HEK293 (cell line): Measurements from ENCODE around the gene STIM2.

Experiments used
- CTCF ChIA-PET: fragments of 350-600 bp; formaldehyde crosslinking; extraction: SDS; loops from one replicate; lab custom pipeline; 2021; ENCODE audit warnings: antibody characterized with exemption; lab: Yijun Ruan, JAX
- POLR2A ChIA-PET: fragments of 300-600 bp; formaldehyde crosslinking; extraction: SDS; loops from one replicate; lab custom pipeline; 2020; ENCODE audit warnings: antibody characterized with exemption, inconsistent platforms; lab: Yijun Ruan, JAX
- H3K27ac ChIP-seq: fragments of 200-500 bp; sonication (Bioruptor generic); 2 replicates; pipeline ENCODE4 v1.5.1; 2014; ENCODE audit warnings: low read depth, low read length, control low read depth, inconsistent platforms; ENCODE audit errors: extremely low read depth
- H3K36me3 ChIP-seq, 2 experiments: fragments of 200-500 bp in 1 of 2; sonication (Bioruptor generic) in 1 of 2; 1 replicate in 1 of 2; 2 replicates in 1 of 2; pipeline ENCODE4 v1.5.1; 2014 to 2017; ENCODE audit warnings: inconsistent platforms in 2 of 2, low read length in 2 of 2; ENCODE audit not compliant: control insufficient read depth in 2 of 2, insufficient read depth in 1 of 2
- H3K4me1 ChIP-seq: fragments of 200-500 bp; sonication (Bioruptor generic); 2 replicates; pipeline ENCODE4 v1.5.1; 2014; ENCODE audit warnings: mild to moderate bottlenecking, low read length, inconsistent platforms; ENCODE audit not compliant: control insufficient read depth, insufficient read depth
- H3K4me3 ChIP-seq: 2 replicates; pipeline ENCODE4 v1.5.1; 2011; ENCODE audit warnings: low read depth, mild to moderate bottlenecking, control low read depth, low read length, moderate library complexity
- H3K9me3 ChIP-seq: fragments of 200-500 bp; sonication (Bioruptor generic); 2 replicates; pipeline ENCODE4 v1.5.1; 2014; ENCODE audit warnings: low read depth, low read length, inconsistent platforms; ENCODE audit not compliant: control insufficient read depth, insufficient read depth
- GLIS2 ChIP-seq: fragments of 450-650 bp; formaldehyde crosslinking; IDR thresholded peaks from 2 replicates; pipeline ENCODE4 v1.5.1; 2016; ENCODE audit warnings: missing biosample characterization, missing genetic modification characterization
- HIC1 ChIP-seq: fragments of 450-650 bp; formaldehyde crosslinking; IDR thresholded peaks from 2 replicates; pipeline ENCODE4 v1.5.1; 2016; ENCODE audit warnings: missing biosample characterization, missing genetic modification characterization
- HOXC10 ChIP-seq: sonication (generic); formaldehyde crosslinking; IDR thresholded peaks from 2 replicates; pipeline ENCODE4 v1.8.1; 2023; ENCODE audit warnings: mild to moderate bottlenecking, missing genetic modification reagents
- IKZF3 ChIP-seq: fragments of 450-650 bp; IDR thresholded peaks from 2 replicates; pipeline ENCODE4 v1.5.0; 2018; ENCODE audit warnings: missing biosample characterization, mild to moderate bottlenecking, missing genetic modification characterization, moderate library complexity
- KLF10 ChIP-seq: fragments of 450-650 bp; IDR thresholded peaks from 2 replicates; pipeline ENCODE4 v1.5.1; 2018; ENCODE audit warnings: missing biosample characterization, mild to moderate bottlenecking, missing genetic modification characterization
- SALL2 ChIP-seq: fragments of 450-650 bp; formaldehyde crosslinking; IDR thresholded peaks from 2 replicates; pipeline ENCODE4 v1.5.0; 2017; ENCODE audit warnings: missing biosample characterization, mild to moderate bottlenecking, missing genetic modification characterization, borderline replicate concordance
- SCRT1 ChIP-seq: fragments of 450-650 bp; formaldehyde crosslinking; IDR thresholded peaks from 2 replicates; pipeline ENCODE4 v1.5.1; 2016; ENCODE audit warnings: missing biosample characterization, missing genetic modification characterization, borderline replicate concordance
- ZBTB48 ChIP-seq: fragments of 450-650 bp; formaldehyde crosslinking; IDR thresholded peaks from 2 replicates; pipeline ENCODE4 v1.5.1; 2016; ENCODE audit warnings: missing biosample characterization, missing genetic modification characterization
- ZBTB49 ChIP-seq: fragments of 450-650 bp; formaldehyde crosslinking; IDR thresholded peaks from 2 replicates; pipeline ENCODE4 v1.5.1; 2016; ENCODE audit warnings: missing biosample characterization, missing genetic modification characterization, low read depth
- ZFP41 ChIP-seq: fragments of 450-650 bp; formaldehyde crosslinking; IDR thresholded peaks from 2 replicates; pipeline ENCODE4 v1.5.1; 2016; ENCODE audit warnings: missing biosample characterization, missing genetic modification characterization, borderline replicate concordance
- ZNF10 ChIP-seq: fragments of 450-650 bp; formaldehyde crosslinking; IDR thresholded peaks from 2 replicates; pipeline ENCODE4 v1.5.1; 2017; ENCODE audit warnings: missing biosample characterization, missing genetic modification characterization
- ZNF155 ChIP-seq: fragments of 450-650 bp; formaldehyde crosslinking; IDR thresholded peaks from 2 replicates; pipeline ENCODE4 v1.5.1; 2016; ENCODE audit warnings: missing biosample characterization, missing genetic modification characterization
- ZNF175 ChIP-seq: fragments of 450-650 bp; formaldehyde crosslinking; IDR thresholded peaks from 2 replicates; pipeline ENCODE4 v1.5.1; 2016; ENCODE audit warnings: missing biosample characterization, missing genetic modification characterization
- ZNF266 ChIP-seq: fragments of 450-650 bp; formaldehyde crosslinking; IDR thresholded peaks from 2 replicates; pipeline ENCODE4 v1.5.1; 2016; ENCODE audit warnings: missing biosample characterization, missing genetic modification characterization, low read depth
- ZNF510 ChIP-seq: fragments of 450-650 bp; formaldehyde crosslinking; IDR thresholded peaks from 2 replicates; pipeline ENCODE4 v1.5.1; 2018; ENCODE audit warnings: mild to moderate bottlenecking, missing genetic modification characterization, missing biosample characterization; ENCODE audit not compliant: insufficient replicate concordance
- ZNF514 ChIP-seq: fragments of 450-650 bp; formaldehyde crosslinking; IDR thresholded peaks from 2 replicates; pipeline ENCODE4 v1.5.1; 2016; ENCODE audit warnings: missing biosample characterization, missing genetic modification characterization
- ZNF521 ChIP-seq: fragments of 450-650 bp; formaldehyde crosslinking; IDR thresholded peaks from 2 replicates; pipeline ENCODE4 v1.5.1; 2017; ENCODE audit warnings: missing biosample characterization, mild to moderate bottlenecking, missing genetic modification characterization
- ZNF548 ChIP-seq: fragments of 450-650 bp; formaldehyde crosslinking; IDR thresholded peaks from 2 replicates; pipeline ENCODE4 v1.5.1; 2016; ENCODE audit warnings: missing biosample characterization, missing genetic modification characterization
- ZNF560 ChIP-seq: fragments of 450-650 bp; formaldehyde crosslinking; IDR thresholded peaks from 2 replicates; pipeline ENCODE4 v1.5.1; 2017; ENCODE audit warnings: missing biosample characterization, missing genetic modification characterization, borderline replicate concordance
- ZNF580 ChIP-seq: fragments of 450-650 bp; formaldehyde crosslinking; IDR thresholded peaks from 2 replicates; pipeline ENCODE4 v1.5.1; 2016; ENCODE audit warnings: missing biosample characterization, missing genetic modification characterization
- ZNF629 ChIP-seq: fragments of 450-650 bp; formaldehyde crosslinking; IDR thresholded peaks from 2 replicates; pipeline ENCODE4 v1.5.1; 2017; ENCODE audit warnings: missing biosample characterization, missing genetic modification characterization
- ZNF654 ChIP-seq: fragments of 450-650 bp; formaldehyde crosslinking; IDR thresholded peaks from 2 replicates; pipeline ENCODE4 v1.5.1; 2016; ENCODE audit warnings: low read depth, missing biosample characterization, missing genetic modification characterization
- ZNF677 ChIP-seq: fragments of 450-650 bp; IDR thresholded peaks from 2 replicates; pipeline ENCODE4 v1.5.0; 2018; ENCODE audit warnings: missing biosample characterization, mild to moderate bottlenecking, missing genetic modification characterization, moderate library complexity
- ZNF777 ChIP-seq: fragments of 450-650 bp; formaldehyde crosslinking; IDR thresholded peaks from 2 replicates; pipeline ENCODE4 v1.5.1; 2017; ENCODE audit warnings: missing biosample characterization, missing genetic modification characterization, borderline replicate concordance
- TF ChIP-seq, protein P1 (sequence below): fragments of 450-650 bp; formaldehyde crosslinking; conservative IDR thresholded peaks from 2 replicates; pipeline ENCODE4 v1.5.1; 2016; ENCODE audit warnings: low read depth, missing biosample characterization, missing genetic modification characterization
- TF ChIP-seq, protein P2 (sequence below): fragments of 450-650 bp; formaldehyde crosslinking; IDR thresholded peaks from 2 replicates; pipeline ENCODE4 v1.5.1; 2016; ENCODE audit warnings: missing biosample characterization, missing genetic modification characterization
- TF ChIP-seq, protein P3 (sequence below): fragments of 450-650 bp; formaldehyde crosslinking; IDR thresholded peaks from 2 replicates; pipeline ENCODE4 v1.5.1; 2016; ENCODE audit warnings: missing biosample characterization, missing genetic modification characterization

Gene STIM2

DNA sequence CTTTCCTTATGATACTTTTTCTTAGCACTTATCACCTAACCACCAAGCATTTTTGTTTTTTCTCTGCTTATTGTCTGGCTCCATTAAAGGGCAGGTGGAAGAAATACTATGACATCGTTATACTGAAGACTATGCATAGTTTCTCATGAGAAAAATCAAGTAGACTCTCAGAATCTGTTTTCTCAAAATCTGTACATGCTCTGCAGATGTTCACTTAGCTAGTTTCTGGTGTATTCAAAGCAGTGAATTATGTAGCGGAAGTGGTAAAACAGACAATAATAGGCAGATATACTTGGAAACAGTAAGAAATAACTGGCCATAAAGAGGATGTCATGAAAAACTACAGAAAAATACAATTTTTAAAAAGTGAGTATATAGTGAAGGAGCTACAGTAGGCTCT lies 146.0 kb downstream of the STIM2 start:
- CTCF ChIA-PET = interaction anchor here (0.6 kb wide), 1 partner anchor 19 kb away, joined by 3 read pairs; no protein-coding TSS in a partner anchor
- POLR2A ChIA-PET = no interaction called here
- H3K27ac ChIP-seq = no peak overlapping the region

GRCh38 chr4:27007507-27007906 lies 146.9 kb downstream of the STIM2 start:
- no peak overlapping the region for H3K27ac ChIP-seq
- ChIA-PET CTCF (interaction anchor here (0.6 to 0.7 kb wide), 3 partner anchors 19 to 677 kb away, joined by 3 read pairs; no protein-coding TSS in a partner anchor), POLR2A (no interaction called here)
- TF ChIP-seq ZNF175 (tag by site-specific recombination) (no peak), IKZF3 (tag by site-specific recombination) (no peak), ZNF629 (tag by site-specific recombination) (no peak), HIC1 (tag by site-specific recombination) (no peak), SALL2 (tag by site-specific recombination) (no peak), GLIS2 (no peak), ZNF521 (tag by site-specific recombination) (no peak), ZNF155 (no peak)

More for the DNA sequence above, 146.0 kb downstream of the STIM2 start:
- TF ChIP-seq ZNF560 (tag by site-specific recombination) (no peak), ZNF548 (no peak), ZFP41 (tag by site-specific recombination) (no peak), ZNF514 (tag by site-specific recombination) (no peak), ZBTB48 (tag by site-specific recombination) (no peak), ZNF580 (tag by site-specific recombination) (no peak), SCRT1 (tag by site-specific recombination) (no peak), ZNF677 (no peak), ZNF777 (tag by site-specific recombination) (no peak), ZBTB49 (no peak), KLF10 (tag by site-specific recombination) (no peak), ZNF510 (no peak), ZNF10 (no peak), ZNF654 (no peak), HOXC10 (no peak), ZNF266 (tag by site-specific recombination) (no peak)
- TF ChIP-seq, protein P1, sequence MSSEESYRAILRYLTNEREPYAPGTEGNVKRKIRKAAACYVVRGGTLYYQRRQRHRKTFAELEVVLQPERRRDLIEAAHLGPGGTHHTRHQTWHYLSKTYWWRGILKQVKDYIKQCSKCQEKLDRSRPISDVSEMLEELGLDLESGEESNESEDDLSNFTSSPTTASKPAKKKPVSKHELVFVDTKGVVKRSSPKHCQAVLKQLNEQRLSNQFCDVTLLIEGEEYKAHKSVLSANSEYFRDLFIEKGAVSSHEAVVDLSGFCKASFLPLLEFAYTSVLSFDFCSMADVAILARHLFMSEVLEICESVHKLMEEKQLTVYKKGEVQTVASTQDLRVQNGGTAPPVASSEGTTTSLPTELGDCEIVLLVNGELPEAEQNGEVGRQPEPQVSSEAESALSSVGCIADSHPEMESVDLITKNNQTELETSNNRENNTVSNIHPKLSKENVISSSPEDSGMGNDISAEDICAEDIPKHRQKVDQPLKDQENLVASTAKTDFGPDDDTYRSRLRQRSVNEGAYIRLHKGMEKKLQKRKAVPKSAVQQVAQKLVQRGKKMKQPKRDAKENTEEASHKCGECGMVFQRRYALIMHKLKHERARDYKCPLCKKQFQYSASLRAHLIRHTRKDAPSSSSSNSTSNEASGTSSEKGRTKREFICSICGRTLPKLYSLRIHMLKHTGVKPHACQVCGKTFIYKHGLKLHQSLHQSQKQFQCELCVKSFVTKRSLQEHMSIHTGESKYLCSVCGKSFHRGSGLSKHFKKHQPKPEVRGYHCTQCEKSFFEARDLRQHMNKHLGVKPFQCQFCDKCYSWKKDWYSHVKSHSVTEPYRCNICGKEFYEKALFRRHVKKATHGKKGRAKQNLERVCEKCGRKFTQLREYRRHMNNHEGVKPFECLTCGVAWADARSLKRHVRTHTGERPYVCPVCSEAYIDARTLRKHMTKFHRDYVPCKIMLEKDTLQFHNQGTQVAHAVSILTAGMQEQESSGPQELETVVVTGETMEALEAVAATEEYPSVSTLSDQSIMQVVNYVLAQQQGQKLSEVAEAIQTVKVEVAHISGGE (tag by site-specific recombination) = no peak
- TF ChIP-seq, protein P2, sequence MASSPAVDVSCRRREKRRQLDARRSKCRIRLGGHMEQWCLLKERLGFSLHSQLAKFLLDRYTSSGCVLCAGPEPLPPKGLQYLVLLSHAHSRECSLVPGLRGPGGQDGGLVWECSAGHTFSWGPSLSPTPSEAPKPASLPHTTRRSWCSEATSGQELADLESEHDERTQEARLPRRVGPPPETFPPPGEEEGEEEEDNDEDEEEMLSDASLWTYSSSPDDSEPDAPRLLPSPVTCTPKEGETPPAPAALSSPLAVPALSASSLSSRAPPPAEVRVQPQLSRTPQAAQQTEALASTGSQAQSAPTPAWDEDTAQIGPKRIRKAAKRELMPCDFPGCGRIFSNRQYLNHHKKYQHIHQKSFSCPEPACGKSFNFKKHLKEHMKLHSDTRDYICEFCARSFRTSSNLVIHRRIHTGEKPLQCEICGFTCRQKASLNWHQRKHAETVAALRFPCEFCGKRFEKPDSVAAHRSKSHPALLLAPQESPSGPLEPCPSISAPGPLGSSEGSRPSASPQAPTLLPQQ (tag by site-specific recombination) = no peak
- TF ChIP-seq, protein P3, sequence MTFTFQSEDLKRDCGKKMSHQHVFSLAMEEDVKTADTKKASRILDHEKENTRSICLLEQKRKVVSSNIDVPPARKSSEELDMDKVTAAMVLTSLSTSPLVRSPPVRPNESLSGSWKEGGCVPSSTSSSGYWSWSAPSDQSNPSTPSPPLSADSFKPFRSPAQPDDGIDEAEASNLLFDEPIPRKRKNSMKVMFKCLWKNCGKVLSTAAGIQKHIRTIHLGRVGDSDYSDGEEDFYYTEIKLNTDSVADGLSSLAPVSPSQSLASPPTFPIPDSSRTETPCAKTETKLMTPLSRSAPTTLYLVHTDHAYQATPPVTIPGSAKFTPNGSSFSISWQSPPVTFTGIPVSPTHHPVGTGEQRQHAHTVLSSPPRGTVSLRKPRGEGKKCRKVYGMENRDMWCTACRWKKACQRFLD (tag by site-specific recombination) = no peak
- Histone ChIP-seq H3K9me3 (no peaks in the 10 kb centered on the region), H3K4me1 (peaks cover 12% of the 10 kb centered on the region; the same call in 1 of the 2 replicates), H3K4me3 (no peak overlapping the region), H3K36me3 (no peaks in the 10 kb centered on the region)

More at GRCh38 chr4:27007507-27007906, 146.9 kb downstream of the STIM2 start:
- no peaks in the 10 kb centered on the region for H3K36me3 ChIP-seq
- H3K4me1 ChIP-seq = peaks cover 12% of the 10 kb centered on the region; the same call in 1 of the 2 replicates
- H3K4me3 ChIP-seq = no peak overlapping the region
- no peaks in the 10 kb centered on the region for H3K9me3 ChIP-seq
